GM20000 (cell line): ENCODE measurements around the gene SERPINA10.

Experiments used
- DNase-seq: peaks from one replicate; pipeline ENCODE4 v3.0.0; 2012; ENCODE audit warnings: low spot score
- TF ChIP-seq, protein P1 (sequence below): IDR thresholded peaks from 2 replicates; pipeline ENCODE4 v1.5.1; 2012; ENCODE audit warnings: mild to moderate bottlenecking, control low read depth; ENCODE audit errors: extremely low read depth, missing control alignments

Gene SERPINA10

GRCh38 chr14:94291906-94292525 is 1.1 kb downstream of the SERPINA10 start:
- TF ChIP-seq, protein P1, sequence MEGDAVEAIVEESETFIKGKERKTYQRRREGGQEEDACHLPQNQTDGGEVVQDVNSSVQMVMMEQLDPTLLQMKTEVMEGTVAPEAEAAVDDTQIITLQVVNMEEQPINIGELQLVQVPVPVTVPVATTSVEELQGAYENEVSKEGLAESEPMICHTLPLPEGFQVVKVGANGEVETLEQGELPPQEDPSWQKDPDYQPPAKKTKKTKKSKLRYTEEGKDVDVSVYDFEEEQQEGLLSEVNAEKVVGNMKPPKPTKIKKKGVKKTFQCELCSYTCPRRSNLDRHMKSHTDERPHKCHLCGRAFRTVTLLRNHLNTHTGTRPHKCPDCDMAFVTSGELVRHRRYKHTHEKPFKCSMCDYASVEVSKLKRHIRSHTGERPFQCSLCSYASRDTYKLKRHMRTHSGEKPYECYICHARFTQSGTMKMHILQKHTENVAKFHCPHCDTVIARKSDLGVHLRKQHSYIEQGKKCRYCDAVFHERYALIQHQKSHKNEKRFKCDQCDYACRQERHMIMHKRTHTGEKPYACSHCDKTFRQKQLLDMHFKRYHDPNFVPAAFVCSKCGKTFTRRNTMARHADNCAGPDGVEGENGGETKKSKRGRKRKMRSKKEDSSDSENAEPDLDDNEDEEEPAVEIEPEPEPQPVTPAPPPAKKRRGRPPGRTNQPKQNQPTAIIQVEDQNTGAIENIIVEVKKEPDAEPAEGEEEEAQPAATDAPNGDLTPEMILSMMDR: no peak
- no peak for DNase-seq

GRCh38 chr14:94291159-94291905 is 1.7 kb downstream of the SERPINA10 start:
- TF ChIP-seq, protein P1: no peak
- no peak for DNase-seq

GRCh38 chr14:94290197-94290596 is 2.9 kb downstream of the SERPINA10 start:
- DNase-seq: no peak
- TF ChIP-seq, protein P1: no peak

DNA sequence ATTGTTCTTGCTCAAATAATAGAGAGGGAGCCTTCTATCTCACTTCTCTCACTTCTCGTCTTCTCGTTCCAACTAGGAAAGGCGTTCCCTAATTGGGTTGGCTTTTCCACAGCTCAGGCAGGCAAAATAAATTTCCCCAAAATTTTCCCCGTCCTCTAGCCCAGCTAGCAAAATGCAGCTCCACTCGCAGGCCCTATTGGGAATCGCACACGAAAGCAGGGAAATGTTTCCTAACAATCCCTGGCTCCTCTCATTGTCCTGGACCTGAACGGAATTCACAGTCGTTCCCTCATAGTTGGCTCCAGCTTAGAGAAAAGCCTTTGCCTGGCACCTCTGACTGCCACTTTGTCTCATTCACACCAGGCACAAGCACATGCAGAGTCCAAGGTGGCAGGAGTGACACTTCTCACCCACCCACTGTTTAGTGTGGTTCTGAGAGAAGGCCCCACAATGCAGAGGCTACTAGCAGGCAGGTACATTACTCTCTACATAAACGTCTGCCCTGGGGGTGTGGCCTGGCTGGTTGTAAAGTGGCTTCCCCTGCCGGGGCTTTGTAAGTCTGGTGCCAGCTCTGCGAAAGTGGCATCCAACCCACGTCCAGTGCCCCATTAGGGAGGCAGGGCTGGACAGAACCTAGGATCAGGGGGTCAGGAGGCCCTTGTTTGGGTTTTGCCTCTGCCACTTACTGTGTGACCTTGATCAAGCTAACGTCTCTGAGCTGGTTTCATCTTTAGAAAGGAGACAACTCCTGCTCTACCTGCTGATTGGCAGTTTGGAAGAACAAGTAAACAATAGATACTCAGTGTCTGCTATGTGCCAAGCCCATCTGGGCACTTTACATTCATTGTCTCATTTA is 4.2 kb downstream of the SERPINA10 start:
- TF ChIP-seq, protein P1: no peak
- no peak for DNase-seq

GRCh38 chr14:94285158-94285557 is 7.9 kb downstream of the SERPINA10 start:
- DNase-seq: no peak
- TF ChIP-seq, protein P1: no peak

- no peak for DNase-seq
- TF ChIP-seq, protein P1: no peak
These were observed 8.8 kb downstream of the SERPINA10 start for GRCh38 chr14:94284221-94284620.
